OCI-LY1 (cell line): ENCODE results near the gene OR1L8.

Source experiments
- EZH2 ChIP-seq: fragments of 200-600 bp; sonication (generic), shearing (Covaris generic); IDR thresholded peaks from 2 replicates; pipeline ENCODE4 v1.8.0; 2017; ENCODE audit warnings: borderline replicate concordance, mixed run types, mild to moderate bottlenecking, antibody characterized with exemption, low read length, moderate library complexity, mixed read lengths
- TF ChIP-seq, protein P1 (sequence below): fragments of 200-600 bp; sonication (generic), shearing (Covaris generic); IDR thresholded peaks from 2 replicates; pipeline ENCODE4 v1.5.1; 2017; ENCODE audit warnings: mild to moderate bottlenecking, antibody characterized with exemption, low read length, moderate library complexity, mixed read lengths

DNA sequence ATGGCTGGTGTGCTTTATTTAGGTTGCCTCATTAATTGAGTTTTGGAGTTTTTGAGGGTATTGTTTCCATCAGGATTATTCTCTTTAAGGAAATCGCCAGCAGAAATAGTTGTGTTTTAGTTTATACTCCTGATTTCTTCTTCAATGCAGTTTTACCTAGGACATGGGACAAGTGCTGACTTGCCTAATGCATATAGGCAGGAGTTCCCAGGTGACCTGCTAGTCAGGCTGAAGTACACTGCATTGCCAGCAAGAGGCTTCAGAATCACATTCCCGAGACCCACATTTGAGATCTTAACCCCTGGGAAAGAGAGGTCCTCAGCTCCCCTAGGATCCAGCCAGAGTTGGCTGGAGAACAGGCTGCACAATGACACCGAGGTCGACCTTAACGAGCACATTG lies 31.8 kb downstream of the OR1L8 start:
- TF ChIP-seq, protein P1, sequence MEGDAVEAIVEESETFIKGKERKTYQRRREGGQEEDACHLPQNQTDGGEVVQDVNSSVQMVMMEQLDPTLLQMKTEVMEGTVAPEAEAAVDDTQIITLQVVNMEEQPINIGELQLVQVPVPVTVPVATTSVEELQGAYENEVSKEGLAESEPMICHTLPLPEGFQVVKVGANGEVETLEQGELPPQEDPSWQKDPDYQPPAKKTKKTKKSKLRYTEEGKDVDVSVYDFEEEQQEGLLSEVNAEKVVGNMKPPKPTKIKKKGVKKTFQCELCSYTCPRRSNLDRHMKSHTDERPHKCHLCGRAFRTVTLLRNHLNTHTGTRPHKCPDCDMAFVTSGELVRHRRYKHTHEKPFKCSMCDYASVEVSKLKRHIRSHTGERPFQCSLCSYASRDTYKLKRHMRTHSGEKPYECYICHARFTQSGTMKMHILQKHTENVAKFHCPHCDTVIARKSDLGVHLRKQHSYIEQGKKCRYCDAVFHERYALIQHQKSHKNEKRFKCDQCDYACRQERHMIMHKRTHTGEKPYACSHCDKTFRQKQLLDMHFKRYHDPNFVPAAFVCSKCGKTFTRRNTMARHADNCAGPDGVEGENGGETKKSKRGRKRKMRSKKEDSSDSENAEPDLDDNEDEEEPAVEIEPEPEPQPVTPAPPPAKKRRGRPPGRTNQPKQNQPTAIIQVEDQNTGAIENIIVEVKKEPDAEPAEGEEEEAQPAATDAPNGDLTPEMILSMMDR, result no peak
- TF ChIP-seq EZH2, result no peak
